ENCODE measurements around the gene BORA.

DNA sequence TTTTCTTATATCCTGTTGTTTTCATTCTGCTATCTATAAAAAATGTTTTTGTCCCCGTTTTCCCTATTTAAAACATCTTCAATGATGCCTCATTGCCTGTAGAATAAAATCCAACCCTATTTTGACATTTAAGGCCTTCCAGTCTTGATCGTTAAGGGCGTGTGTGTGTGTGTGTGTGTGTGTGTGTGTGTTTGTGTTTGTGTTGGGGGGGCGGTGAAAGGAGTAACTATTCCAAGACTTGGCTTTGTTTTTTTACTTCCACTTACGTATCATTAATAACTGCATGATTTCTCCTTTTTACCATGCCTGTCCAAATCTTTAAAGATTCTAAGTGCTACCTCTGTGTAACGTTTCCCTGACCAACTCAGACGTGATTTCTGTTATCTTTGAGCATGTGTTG is 55.0 kb downstream of the BORA start:
- TF ChIP-seq POLR2AphosphoS5 (IDR thresholded peaks at IDR 0.05; ENCODE audit: borderline replicate concordance, low read depth, low read length) (no peak), EZH2 (IDR thresholded peaks at IDR 0.05) (no peak), FOXP2 (optimal IDR thresholded peaks at IDR 0.05; ENCODE audit: control extremely low read depth, extremely low read length, insufficient read depth) (no peak)
